ENCODE data around the gene TEAD3.

DNA sequence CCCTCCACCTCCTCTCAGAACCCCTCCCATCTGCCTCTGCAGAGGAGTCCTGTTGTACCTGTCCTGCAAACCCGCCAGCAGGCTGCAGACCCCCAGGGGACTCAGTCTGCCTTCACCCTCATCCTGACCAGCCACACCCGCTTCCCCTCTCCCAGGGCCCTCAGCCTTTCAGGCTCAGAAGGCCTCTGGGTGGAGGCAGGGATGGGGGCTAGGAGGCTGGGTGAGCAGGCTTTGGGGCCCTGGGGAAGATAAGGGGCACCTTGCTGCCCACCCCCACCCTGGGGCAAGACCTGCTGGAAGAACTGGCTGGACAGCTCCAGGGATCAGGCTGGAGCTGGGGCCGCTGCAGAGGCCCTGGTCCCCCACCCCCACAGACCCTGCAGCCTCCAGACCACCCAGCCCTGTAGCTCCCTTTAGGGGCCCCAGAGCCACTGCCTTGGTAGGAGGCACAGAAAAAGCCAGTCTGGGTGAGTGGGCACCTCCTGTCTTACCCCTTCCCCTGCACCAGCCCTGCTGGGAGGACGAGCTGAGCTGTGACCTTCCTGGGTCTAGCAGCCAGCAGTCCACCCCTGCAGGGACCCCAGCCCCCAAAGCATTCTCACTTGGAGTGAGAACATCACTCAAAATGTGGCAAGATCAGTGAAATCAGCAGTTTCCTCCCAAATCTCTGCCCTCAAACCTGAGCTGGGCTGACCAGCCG lies 5.2 kb downstream of the TEAD3 start:
- TF ChIP-seq, protein P1, sequence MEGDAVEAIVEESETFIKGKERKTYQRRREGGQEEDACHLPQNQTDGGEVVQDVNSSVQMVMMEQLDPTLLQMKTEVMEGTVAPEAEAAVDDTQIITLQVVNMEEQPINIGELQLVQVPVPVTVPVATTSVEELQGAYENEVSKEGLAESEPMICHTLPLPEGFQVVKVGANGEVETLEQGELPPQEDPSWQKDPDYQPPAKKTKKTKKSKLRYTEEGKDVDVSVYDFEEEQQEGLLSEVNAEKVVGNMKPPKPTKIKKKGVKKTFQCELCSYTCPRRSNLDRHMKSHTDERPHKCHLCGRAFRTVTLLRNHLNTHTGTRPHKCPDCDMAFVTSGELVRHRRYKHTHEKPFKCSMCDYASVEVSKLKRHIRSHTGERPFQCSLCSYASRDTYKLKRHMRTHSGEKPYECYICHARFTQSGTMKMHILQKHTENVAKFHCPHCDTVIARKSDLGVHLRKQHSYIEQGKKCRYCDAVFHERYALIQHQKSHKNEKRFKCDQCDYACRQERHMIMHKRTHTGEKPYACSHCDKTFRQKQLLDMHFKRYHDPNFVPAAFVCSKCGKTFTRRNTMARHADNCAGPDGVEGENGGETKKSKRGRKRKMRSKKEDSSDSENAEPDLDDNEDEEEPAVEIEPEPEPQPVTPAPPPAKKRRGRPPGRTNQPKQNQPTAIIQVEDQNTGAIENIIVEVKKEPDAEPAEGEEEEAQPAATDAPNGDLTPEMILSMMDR (IDR thresholded peaks at IDR 0.05; ENCODE audit: borderline replicate concordance, extremely low read depth, low read length, poor library complexity, severe bottlenecking), result no peak
- no peak for TF ChIP-seq EZH2 (IDR thresholded peaks at IDR 0.05; ENCODE audit: borderline replicate concordance, low read depth, low read length, severe bottlenecking)

All from DND-41 (cell line).